Adipocyte (in vitro differentiated cells): ENCODE data around the gene ZDHHC14.

Experiments used
- DNase-seq: peaks from one replicate; pipeline ENCODE4 v3.0.0-alpha.2; 2015; ENCODE audit warnings: low read depth
- H3K27me3 ChIP-seq: replicated peaks from 2 replicates; pipeline ENCODE4 v1.7.0; 2013; ENCODE audit warnings: mild to moderate bottlenecking, low read length, moderate library complexity; ENCODE audit not compliant: control insufficient read depth, insufficient read depth
- H3K36me3 ChIP-seq: 2 replicates; pipeline ENCODE4 v1.7.0; 2013; ENCODE audit warnings: low read length, mild to moderate bottlenecking, moderate library complexity; ENCODE audit not compliant: control insufficient read depth, insufficient read depth, severe bottlenecking
- H3K4me1 ChIP-seq: 2 replicates; pipeline ENCODE4 v1.7.0; 2013; ENCODE audit warnings: mild to moderate bottlenecking, low read length, moderate library complexity; ENCODE audit not compliant: control insufficient read depth, insufficient read depth
- H3K4me3 ChIP-seq: 2 replicates; pipeline ENCODE4 v1.7.0; 2013; ENCODE audit warnings: mild to moderate bottlenecking, low read length, moderate library complexity
- H3K9ac ChIP-seq: 2 replicates; pipeline ENCODE4 v1.7.0; 2013; ENCODE audit warnings: mild to moderate bottlenecking, low read length, moderate library complexity
- H3K9me3 ChIP-seq: 2 replicates; pipeline ENCODE4 v1.7.0; 2013; ENCODE audit warnings: mild to moderate bottlenecking, low read length, moderate library complexity; ENCODE audit not compliant: control insufficient read depth

The ZDHHC14 gene

GRCh38 chr6:157725836-157726235, 344.8 kb downstream of the ZDHHC14 start:
- Histone ChIP-seq H3K4me3 (peak overlapping the region; percentile 8), H3K27me3 (no peaks in the 10 kb centered on the region), H3K9me3 (peaks cover 9% of the 10 kb centered on the region), H3K4me1 (peaks cover 42% of the 10 kb centered on the region), H3K9ac (no peak overlapping the region), H3K36me3 (no peaks in the 10 kb centered on the region)
- no peak for DNase-seq

DNA sequence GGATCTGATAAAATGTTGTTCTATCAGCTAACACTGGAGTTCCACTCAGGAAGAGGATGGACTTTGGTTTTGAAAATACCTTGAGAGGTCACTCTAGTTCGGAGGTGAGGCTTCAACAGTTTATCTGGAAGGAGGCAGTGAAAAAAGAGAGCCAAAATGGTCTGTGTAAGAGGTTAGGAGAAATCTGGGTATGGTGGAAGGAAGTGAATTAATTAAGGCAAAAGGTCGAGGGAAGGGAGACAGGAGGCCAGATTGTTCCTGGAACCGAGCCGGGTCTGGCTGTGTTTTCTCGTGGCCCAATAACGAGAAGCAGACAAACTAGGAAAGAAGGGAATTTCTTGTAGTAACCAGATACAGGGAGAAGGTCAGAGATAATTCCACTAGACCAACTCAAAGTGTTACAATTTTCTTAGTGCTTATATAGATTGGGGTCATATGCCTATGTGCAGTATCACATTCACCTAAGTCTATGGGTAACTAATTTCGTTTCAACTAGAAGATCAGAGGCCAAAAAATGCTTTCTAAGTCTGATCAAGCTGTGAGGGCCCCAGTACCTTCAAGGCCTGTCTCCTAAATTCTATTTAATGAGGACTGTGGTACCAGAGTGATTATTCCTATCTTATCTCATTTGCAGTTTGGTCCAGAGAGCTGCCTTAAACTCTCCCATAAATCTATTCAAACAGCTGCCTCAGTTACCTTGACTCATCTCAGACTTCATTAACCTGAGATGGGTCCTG, 346.1 kb downstream of the ZDHHC14 start:
- Histone ChIP-seq H3K4me3 (peak overlapping the region; percentile 24), H3K4me1 (peaks cover 42% of the 10 kb centered on the region), H3K9me3 (peaks cover 9% of the 10 kb centered on the region), H3K27me3 (no peaks in the 10 kb centered on the region), H3K36me3 (no peaks in the 10 kb centered on the region), H3K9ac (peak overlapping the region; percentile 59)
- no peak for DNase-seq
